Measurements from ENCODE around the gene SIRPA. TPM values are rescaled to one million over a fixed set of nuclear protein-coding genes. Genes with fewer than 3 reads are reported as not detected.

SIRPA gene
- total RNA-seq, 2 experiments from 2014 or later, result 0.05 TPM; not detected in 1

Other genes starting within 250 kb of the SIRPA start
- gene SIRPG, start 237.6 kb upstream of the SIRPA start, total RNA-seq, result 10 to 100 TPM; 34.3 to 48.7 TPM
- not detected for gene PDYN, start 98.7 kb downstream of the SIRPA start, total RNA-seq
- 10 to 100 TPM; 18.2 to 20.9 TPM for gene STK35, start 206.4 kb downstream of the SIRPA start, total RNA-seq